HCT116 (cell line): ENCODE measurements around the gene UCKL1.

ENCODE experiments used
- ATF3 ChIP-seq: IDR thresholded peaks from 2 replicates; pipeline ENCODE4 v1.6.1; 2012
- CTCF ChIP-seq, 3 experiments: fragments of 200-600 bp in 1 of 3; sonication (generic) in 1 of 3; IDR thresholded peaks in 2 of 3; conservative IDR thresholded peaks in 1 of 3; 2 replicates each; pipeline ENCODE4 v1.5.1; 2012 to 2017; ENCODE audit warnings: low read depth in 2 of 3, low read length in 2 of 3, antibody characterized with exemption in 1 of 3, borderline replicate concordance in 1 of 3, control low read depth in 1 of 3, mild to moderate bottlenecking in 1 of 3, mixed read lengths in 1 of 3, mixed run types in 1 of 3, moderate library complexity in 1 of 3; ENCODE audit not compliant: insufficient read depth in 1 of 3
- POLR2A ChIP-seq: IDR thresholded peaks from 2 replicates; pipeline ENCODE4 v1.7.0; 2011; ENCODE audit warnings: borderline replicate concordance; ENCODE audit not compliant: insufficient read depth, insufficient read length; ENCODE audit errors: extremely low read depth
- RAD21 ChIP-seq: IDR thresholded peaks from 2 replicates; pipeline ENCODE4 v1.6.1; 2012; ENCODE audit warnings: low read depth, mild to moderate bottlenecking
- ZNF274 ChIP-seq: fragments of 200-500 bp; sonication (Bioruptor generic); IDR thresholded peaks from 2 replicates; pipeline ENCODE4 v1.6.1; 2014; ENCODE audit warnings: mild to moderate bottlenecking, low read depth, low read length, inconsistent platforms
- TF ChIP-seq, protein P1 (sequence below): IDR thresholded peaks from 2 replicates; pipeline ENCODE4 v1.6.1; 2012

DNA sequence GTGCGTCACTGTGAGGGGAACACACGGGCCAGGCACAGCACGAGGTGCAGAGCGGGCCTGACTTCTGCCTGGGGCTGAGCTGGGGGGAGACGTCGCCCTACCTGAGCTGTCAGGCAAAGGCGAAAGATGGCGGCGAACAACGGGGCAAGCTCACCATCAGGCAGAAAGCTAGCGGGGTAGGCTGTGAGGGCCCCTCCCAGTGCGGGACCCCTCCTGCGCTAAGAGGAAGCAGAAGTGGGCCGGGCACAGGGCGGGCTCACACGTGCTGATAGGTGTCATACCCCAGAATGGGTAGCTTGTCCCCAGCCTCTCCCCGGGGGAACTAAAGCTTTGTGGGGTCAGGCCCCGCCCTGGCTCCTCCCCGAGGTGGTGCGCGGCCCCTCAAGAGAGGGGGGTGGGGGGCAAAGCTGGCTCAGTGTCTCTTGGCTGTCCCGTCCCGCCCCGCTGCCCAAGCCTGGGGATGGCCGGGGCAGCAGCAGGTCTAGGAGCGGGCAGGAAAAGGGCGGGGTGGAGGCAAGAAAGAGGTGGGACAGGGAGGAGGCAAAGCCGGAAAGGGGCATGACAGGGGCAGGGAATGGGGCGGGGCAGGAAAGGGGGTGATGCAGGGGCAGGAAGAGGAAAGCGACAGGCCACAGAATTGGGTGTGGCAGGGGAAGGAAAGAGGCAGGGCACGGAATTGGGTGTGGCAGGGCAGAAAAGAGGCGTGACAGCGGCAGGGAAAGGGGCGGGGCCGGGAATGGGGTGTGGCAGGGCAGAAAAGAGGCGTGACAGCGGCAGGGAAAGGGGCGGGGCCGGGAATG is 14.7 kb downstream of the UCKL1 start:
- TF ChIP-seq ZNF274 (no peak), CTCF (IDR thresholded peaks at IDR 0.05 in 2 of 3, conservative IDR thresholded peaks at IDR 0.05 in 1 of 3; ENCODE audit: borderline replicate concordance in 1 of 3, insufficient read depth in 1 of 3, low read depth in 2 of 3, low read length in 2 of 3) (no peak), RAD21 (no peak), POLR2A (no peak), ATF3 (no peak)
- TF ChIP-seq, protein P1, sequence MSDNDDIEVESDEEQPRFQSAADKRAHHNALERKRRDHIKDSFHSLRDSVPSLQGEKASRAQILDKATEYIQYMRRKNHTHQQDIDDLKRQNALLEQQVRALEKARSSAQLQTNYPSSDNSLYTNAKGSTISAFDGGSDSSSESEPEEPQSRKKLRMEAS = no peak
